Stomach smooth muscle (tissue), 2 donors: Measurements from ENCODE around the gene KRT37.
"Not testable (repeated sequence)": the region's sequence is repeated elsewhere in the genome, so short reads cannot be mapped to it uniquely, and the experiment has no call there.

Experiments
- H3K27ac ChIP-seq: one replicate; pipeline ENCODE4 v1.7.0; 2013; ENCODE audit warnings: mild to moderate bottlenecking, low read length, inconsistent platforms
- H3K27me3 ChIP-seq, 2 donors: one replicate each; pipeline ENCODE4 v1.7.0; 2013; ENCODE audit warnings: low read length in 2 of 2; ENCODE audit not compliant: insufficient read depth in 2 of 2, control insufficient read depth in 1 of 2
- H3K36me3 ChIP-seq, 2 donors: one replicate each; pipeline ENCODE4 v1.7.0; 2013; ENCODE audit warnings: low read length in 2 of 2; ENCODE audit not compliant: control insufficient read depth in 2 of 2, insufficient read depth in 2 of 2
- H3K4me1 ChIP-seq: one replicate; pipeline ENCODE4 v1.7.0; 2013; ENCODE audit warnings: low read length; ENCODE audit not compliant: control insufficient read depth, insufficient read depth
- H3K4me3 ChIP-seq, 2 donors: one replicate each; pipeline ENCODE4 v1.7.0; 2013; ENCODE audit warnings: low read length in 2 of 2
- H3K9ac ChIP-seq, 2 donors: one replicate each; pipeline ENCODE4 v1.7.0; 2013; ENCODE audit warnings: low read length in 2 of 2, mild to moderate bottlenecking in 1 of 2
- H3K9me3 ChIP-seq, 2 donors: one replicate each; pipeline ENCODE4 v1.7.0; 2013; ENCODE audit warnings: low read length in 2 of 2; ENCODE audit not compliant: control insufficient read depth in 2 of 2
- donor health status: healthy.
- donor health status: Pancreatic carcinoma.

The KRT37 gene

GRCh38 chr17:41437769-41438168 lies 13.4 kb upstream of the KRT37 start:
- no peak overlapping the region for H3K27ac ChIP-seq
- no peak overlapping the region for H3K9ac ChIP-seq
- H3K36me3 ChIP-seq: no peaks in the 10 kb centered on the region
- no peak overlapping the region for H3K4me3 ChIP-seq
- H3K9me3 ChIP-seq: no peaks in the 10 kb centered on the region
- peaks cover 5% of the 10 kb centered on the region for H3K4me1 ChIP-seq
- H3K27me3 ChIP-seq: no peaks in the 10 kb centered on the region

DNA sequence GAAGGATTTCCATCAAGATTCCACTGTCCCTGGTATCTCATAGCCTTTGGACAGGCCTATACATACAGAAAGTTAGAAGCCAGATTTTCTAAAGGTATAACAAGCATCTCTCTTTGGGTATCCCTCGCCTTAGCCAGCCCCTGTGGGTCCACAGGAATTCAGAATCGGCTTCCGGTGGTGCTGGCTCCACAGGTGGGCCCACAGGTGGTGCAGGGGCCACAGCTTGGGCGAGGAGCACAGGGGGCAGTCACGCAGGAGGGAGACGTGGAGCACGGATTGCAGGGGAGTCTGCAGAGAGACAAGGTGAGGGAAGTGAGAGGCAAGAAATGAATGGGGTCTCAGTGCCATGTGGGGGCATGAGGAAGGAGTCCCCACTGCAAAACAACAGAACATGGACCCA lies 12.9 kb upstream of the KRT37 start:
- Histone ChIP-seq H3K27ac (no peak overlapping the region), H3K9ac (no peak overlapping the region), H3K9me3 (no peaks in the 10 kb centered on the region), H3K36me3 (no peaks in the 10 kb centered on the region), H3K27me3 (no peaks in the 10 kb centered on the region), H3K4me3 (no peak overlapping the region), H3K4me1 (peaks cover 5% of the 10 kb centered on the region)

DNA sequence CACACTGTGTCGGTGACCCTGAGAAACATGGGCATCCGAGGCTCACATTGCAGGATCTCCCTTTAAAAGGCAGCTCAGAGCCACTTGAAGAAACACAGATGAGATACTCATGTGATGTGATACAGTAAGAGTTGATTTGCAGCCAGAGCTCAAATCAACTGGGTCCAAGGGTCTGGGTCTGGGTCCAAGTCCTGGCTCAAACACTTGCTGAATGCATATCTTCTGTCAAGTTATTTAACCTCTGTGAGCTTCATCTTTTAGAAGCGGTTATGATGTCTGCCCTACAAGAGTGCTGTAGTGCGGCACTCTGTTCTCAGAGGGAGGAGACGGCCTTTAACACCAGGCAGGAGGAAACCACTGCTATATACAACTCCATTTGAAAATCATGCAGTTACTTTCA lies 10.0 kb upstream of the KRT37 start:
- peak overlapping the region in 1 of 2 donors; percentile 9 for H3K4me3 ChIP-seq
- H3K9ac ChIP-seq: no peak overlapping the region
- no peaks in the 10 kb centered on the region for H3K27me3 ChIP-seq
- no peaks in the 10 kb centered on the region for H3K9me3 ChIP-seq
- H3K27ac ChIP-seq: no peak overlapping the region
- peaks cover 5% of the 10 kb centered on the region for H3K4me1 ChIP-seq
- no peaks in the 10 kb centered on the region for H3K36me3 ChIP-seq

- H3K4me3 ChIP-seq: peak overlapping the region in 1 of 2 donors; percentile 9
- no peak overlapping the region for H3K27ac ChIP-seq
- no peaks in the 10 kb centered on the region for H3K27me3 ChIP-seq
- peaks cover 5% of the 10 kb centered on the region for H3K4me1 ChIP-seq
- H3K9ac ChIP-seq: no peak overlapping the region
- H3K36me3 ChIP-seq: no peaks in the 10 kb centered on the region
- no peaks in the 10 kb centered on the region for H3K9me3 ChIP-seq
These were observed 9.6 kb upstream of the KRT37 start for GRCh38 chr17:41434005-41434404.

- H3K36me3 ChIP-seq: no peaks in the 10 kb centered on the region
These were observed 9.2 kb upstream of the KRT37 start for GRCh38 chr17:41433586-41433985.

DNA sequence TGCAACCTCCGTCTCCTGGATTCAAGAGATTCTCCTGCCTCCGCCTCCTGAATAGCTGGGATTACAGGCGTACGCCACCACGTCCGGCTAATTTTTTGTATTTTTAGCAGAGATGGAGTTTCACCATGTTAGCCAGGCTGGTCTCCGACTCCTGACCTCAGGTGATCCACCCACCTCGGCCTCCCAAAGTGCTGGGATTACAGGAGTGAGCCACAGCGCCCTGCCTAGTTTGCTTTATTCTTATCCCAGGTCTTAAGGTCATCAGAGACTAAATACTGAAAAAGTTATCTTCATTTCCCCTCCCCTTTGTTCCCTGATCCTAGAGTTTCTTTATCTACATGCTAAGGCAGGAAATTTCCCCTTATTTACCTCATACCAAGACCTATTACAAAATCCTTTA lies 6.0 kb upstream of the KRT37 start:
- H3K9me3 ChIP-seq, H3K27ac ChIP-seq, H3K27me3 ChIP-seq, H3K4me3 ChIP-seq, H3K4me1 ChIP-seq, H3K9ac ChIP-seq, H3K36me3 ChIP-seq: not testable (repeated sequence)

More at GRCh38 chr17:41433586-41433985, 9.2 kb upstream of the KRT37 start:
- H3K27ac ChIP-seq: no peak overlapping the region
- no peaks in the 10 kb centered on the region for H3K27me3 ChIP-seq
- no peak overlapping the region for H3K9ac ChIP-seq
- H3K4me1 ChIP-seq: peaks cover 5% of the 10 kb centered on the region
- no peak overlapping the region for H3K4me3 ChIP-seq
- H3K9me3 ChIP-seq: no peaks in the 10 kb centered on the region

DNA sequence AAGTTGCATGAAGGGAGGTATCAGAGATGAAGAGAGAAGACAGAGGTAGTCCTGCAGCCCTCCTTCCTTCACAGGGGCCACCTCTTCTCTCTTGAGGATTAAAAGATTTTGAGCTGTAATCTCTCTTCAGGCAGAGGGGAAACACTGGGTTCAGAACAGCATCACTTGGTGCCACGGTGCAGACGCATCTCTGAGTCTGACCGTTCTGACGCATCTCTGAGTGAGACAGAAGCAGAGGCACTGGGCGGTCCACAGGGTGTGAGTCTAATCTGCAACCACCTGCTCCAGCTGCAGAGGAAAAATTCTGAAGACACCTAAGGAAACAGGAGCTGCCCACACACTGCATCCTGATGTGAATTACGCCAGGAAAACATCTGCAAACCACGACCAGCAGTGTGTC lies 5.3 kb upstream of the KRT37 start:
- Histone ChIP-seq H3K27me3 (no peaks in the 10 kb centered on the region), H3K4me3 (no peak overlapping the region), H3K36me3 (no peaks in the 10 kb centered on the region), H3K4me1 (peaks cover 5% of the 10 kb centered on the region), H3K9ac (no peak overlapping the region), H3K27ac (no peak overlapping the region), H3K9me3 (no peaks in the 10 kb centered on the region)

DNA sequence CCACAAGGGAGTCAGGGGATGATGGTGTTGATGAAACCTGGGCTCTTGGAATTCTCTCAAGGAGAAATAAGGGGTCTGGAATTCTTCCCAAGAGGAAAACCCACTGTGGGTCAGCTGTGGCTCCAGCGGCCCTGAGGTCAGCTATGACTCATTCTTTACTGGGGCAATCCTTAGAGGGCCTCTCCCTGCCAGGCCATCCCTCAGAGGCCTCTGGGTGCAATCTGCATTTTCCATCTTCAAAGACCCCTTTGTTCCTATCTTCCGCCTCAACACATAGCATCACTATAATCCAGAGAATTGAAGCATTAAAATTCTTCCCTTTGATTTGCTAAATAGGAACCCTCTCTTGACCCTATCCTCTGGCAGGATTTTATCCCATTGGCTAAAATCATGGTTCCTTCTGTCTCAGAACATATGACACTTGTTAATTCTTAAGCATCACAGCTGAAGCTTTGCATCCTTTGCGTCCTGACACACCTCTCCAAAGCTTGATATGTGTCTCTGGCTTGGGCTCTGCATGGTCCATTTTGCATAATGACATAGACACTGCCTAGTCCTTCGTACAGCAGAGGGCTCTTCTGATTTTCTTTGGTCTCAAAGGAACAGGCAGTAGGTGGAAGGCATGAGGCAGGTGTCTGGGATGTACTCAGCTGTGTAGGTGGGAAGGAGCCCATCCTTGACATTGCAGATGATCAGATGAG lies 4.4 kb upstream of the KRT37 start:
- no peaks in the 10 kb centered on the region for H3K27me3 ChIP-seq

DNA sequence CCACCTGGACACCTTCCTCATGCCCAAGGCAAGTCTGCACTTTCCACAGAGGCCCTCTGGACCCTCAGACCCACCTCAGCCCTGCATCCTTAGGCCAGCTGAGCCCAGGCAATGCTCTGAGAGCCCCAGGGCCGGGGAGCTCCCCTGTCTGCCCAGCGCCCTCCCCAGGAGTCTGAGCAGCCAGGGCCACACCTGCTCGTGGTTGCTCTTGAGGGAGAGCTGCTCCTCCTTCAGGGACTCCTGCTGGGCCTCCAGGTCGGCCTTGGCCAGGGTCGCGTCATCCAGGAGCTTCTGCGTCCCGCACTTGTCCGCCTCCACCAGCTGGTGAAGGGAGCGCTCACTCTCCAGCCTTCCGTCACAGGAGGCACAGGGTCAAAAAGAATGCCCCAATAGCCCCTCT lies 1.8 kb downstream of the KRT37 start:
- not testable (repeated sequence) for H3K9me3 ChIP-seq, H3K9ac ChIP-seq, H3K27ac ChIP-seq, H3K27me3 ChIP-seq, H3K36me3 ChIP-seq, H3K4me1 ChIP-seq, H3K4me3 ChIP-seq

More for the DNA sequence above, 4.4 kb upstream of the KRT37 start:
- Histone ChIP-seq H3K9ac (no peak overlapping the region), H3K4me3 (no peak overlapping the region), H3K9me3 (no peaks in the 10 kb centered on the region), H3K4me1 (no peaks in the 10 kb centered on the region), H3K36me3 (no peaks in the 10 kb centered on the region), H3K27ac (no peak overlapping the region)

GRCh38 chr17:41421617-41422016 lies 2.8 kb downstream of the KRT37 start:
- no peaks in the 10 kb centered on the region for H3K4me1 ChIP-seq
- no peak overlapping the region for H3K9ac ChIP-seq
- no peak overlapping the region for H3K27ac ChIP-seq

GRCh38 chr17:41421116-41421515 lies 3.3 kb downstream of the KRT37 start:
- Histone ChIP-seq H3K4me1 (no peaks in the 10 kb centered on the region), H3K9me3 (no peaks in the 10 kb centered on the region), H3K36me3 (no peaks in the 10 kb centered on the region), H3K27me3 (no peaks in the 10 kb centered on the region), H3K27ac (no peak overlapping the region), H3K4me3 (no peak overlapping the region), H3K9ac (no peak overlapping the region)

More at GRCh38 chr17:41421617-41422016, 2.8 kb downstream of the KRT37 start:
- Histone ChIP-seq H3K27me3 (no peaks in the 10 kb centered on the region), H3K36me3 (no peaks in the 10 kb centered on the region), H3K9me3 (no peaks in the 10 kb centered on the region), H3K4me3 (no peak overlapping the region)
